Endothelial cell of umbilical vein (primary cell): ENCODE results near the gene SLIT1.

Experiments
- FOS ChIP-seq: IDR thresholded peaks from 2 replicates; pipeline ENCODE4 v1.6.1; 2011; ENCODE audit warnings: mild to moderate bottlenecking, low read length, moderate library complexity, borderline replicate concordance; ENCODE audit not compliant: insufficient read depth
- POLR2A ChIP-seq: IDR thresholded peaks from 2 replicates; pipeline ENCODE4 v1.6.1; 2012; ENCODE audit warnings: low read depth, mild to moderate bottlenecking, control low read depth, low read length
- TF ChIP-seq, protein P1 (sequence below), 2 donors: IDR thresholded peaks; 1 replicate in 1 of 2; 2 replicates in 1 of 2; pipeline ENCODE4 v1.5.1; 2011; ENCODE audit warnings: low read length in 2 of 2, mild to moderate bottlenecking in 2 of 2, moderate library complexity in 2 of 2, control low read depth in 1 of 2, inconsistent platforms in 1 of 2, low read depth in 1 of 2; ENCODE audit not compliant: insufficient read depth in 1 of 2; ENCODE audit errors: extremely low read depth in 1 of 2

DNA sequence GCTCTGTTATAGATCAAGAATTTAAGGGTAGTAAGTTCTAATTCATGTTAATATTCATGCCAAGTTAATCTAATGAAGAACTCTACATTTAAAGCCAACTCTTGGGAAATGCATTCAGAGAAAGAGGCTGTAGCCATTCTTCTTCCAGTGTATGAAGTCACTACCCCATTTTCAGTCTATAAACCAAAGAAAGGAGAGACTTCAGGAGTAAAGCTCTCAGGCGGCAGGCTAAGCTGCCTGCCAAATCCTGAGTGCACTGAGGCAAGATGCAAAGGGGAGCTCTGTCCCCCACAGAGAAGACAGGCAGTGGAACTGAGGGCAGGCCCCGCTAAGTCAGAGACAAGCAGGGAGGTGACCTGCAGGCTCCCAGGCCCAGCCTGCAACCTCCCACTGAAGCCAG lies 41.5 kb downstream of the SLIT1 start:
- TF ChIP-seq POLR2A (no peak), FOS (no peak)
- TF ChIP-seq, protein P1, sequence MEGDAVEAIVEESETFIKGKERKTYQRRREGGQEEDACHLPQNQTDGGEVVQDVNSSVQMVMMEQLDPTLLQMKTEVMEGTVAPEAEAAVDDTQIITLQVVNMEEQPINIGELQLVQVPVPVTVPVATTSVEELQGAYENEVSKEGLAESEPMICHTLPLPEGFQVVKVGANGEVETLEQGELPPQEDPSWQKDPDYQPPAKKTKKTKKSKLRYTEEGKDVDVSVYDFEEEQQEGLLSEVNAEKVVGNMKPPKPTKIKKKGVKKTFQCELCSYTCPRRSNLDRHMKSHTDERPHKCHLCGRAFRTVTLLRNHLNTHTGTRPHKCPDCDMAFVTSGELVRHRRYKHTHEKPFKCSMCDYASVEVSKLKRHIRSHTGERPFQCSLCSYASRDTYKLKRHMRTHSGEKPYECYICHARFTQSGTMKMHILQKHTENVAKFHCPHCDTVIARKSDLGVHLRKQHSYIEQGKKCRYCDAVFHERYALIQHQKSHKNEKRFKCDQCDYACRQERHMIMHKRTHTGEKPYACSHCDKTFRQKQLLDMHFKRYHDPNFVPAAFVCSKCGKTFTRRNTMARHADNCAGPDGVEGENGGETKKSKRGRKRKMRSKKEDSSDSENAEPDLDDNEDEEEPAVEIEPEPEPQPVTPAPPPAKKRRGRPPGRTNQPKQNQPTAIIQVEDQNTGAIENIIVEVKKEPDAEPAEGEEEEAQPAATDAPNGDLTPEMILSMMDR (IDR thresholded peaks at IDR 0.05; ENCODE audit: extremely low read depth in 1 of 2, insufficient read depth in 1 of 2, low read depth in 1 of 2, low read length in 2 of 2): no peak
